Measurements from ENCODE around the gene FOXN3.
A peak's percentile ranks its signal among the peaks of the same experiment; 100 is the strongest.
"Not testable (repeated sequence)": the region's sequence is repeated elsewhere in the genome, so short reads cannot be mapped to it uniquely, and the experiment has no call there.

Gene FOXN3

DNA sequence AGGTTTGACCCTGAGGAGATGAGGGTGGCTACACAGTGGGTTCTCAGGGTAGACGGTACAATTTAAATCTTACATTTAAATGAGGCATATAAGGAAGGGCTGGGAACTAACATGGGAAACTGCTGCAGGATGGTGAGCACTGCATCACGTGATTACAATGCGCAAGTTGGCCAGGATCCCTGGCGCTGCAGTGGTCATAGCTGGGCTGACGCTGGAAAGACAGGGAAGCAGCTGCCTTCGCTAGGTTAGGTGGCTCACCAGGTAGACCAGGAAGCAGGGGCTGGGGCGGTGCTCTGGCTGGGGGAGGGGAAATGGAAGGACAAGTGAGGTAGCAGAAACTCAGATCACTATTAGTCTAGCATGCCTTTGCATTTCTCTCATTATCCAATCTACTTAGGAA lies 149.9 kb downstream of the FOXN3 start:
- no peak for DNase-seq

DNA sequence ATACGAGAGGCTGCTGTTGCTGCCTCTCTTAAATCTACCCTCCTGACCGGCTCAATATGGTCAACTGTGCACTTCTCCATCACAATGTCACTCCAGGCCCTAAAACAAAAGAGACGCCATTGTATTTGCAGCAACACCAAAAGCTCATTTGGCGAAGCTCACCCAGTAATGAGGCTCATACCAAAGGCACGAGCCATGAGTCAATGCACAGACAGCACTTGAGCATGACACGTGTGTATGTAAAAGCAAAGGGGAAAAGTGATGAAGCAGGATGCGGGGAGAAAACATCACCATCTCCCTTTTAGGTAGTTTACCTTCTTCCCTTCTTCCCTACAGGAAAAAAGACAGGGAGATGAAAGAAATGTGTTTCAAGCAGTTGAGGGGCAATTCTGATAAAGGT lies 150.3 kb downstream of the FOXN3 start:
- DNase-seq: no peak

DNA sequence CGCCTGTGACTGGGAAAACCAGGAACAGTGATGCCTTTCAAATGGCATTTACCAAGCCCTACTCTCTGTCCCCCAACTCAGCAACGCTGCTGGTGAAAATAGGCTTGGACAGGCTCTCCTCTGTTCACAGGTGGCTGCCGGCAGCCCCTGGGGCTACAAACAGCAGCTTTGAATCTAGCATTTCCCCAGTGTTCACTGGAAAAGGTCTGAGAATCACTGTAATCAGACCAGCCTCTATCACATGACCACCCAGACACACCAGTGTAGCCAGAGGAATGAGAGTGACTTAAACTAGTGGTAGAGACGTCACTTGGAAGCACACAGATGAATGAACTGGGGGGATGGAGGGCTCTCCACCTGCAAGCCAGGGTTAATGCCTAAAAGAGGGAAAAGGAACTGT lies 151.8 kb downstream of the FOXN3 start:
- no peak for DNase-seq

DNA sequence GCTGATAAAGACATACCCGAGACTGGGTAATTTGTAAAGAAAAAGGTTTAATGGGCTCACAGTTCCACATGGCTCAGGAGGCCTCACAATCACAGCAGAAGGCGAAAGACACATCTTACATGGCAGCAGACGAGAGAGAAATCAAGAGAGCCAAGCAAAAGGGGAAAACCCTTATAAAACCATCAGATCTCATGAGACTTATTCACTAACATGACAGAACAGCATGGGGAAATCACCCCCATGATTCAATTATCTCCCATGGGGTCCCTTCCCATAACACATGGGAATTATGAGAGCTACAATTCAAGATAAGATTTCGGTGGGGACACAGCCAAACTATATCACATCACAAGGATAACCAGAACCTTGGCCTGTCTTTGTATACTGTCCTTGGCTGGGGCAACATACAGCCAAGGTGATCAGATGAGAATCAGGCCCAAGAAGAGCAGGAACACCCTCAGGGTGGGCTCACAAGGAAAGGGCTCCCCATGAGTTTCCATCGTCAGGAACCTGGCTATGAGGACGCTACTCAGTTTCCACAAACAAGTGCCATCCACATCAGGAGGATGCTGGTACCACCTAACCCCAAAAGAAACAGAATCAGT lies 152.7 kb downstream of the FOXN3 start:
- no peak for DNase-seq

DNA sequence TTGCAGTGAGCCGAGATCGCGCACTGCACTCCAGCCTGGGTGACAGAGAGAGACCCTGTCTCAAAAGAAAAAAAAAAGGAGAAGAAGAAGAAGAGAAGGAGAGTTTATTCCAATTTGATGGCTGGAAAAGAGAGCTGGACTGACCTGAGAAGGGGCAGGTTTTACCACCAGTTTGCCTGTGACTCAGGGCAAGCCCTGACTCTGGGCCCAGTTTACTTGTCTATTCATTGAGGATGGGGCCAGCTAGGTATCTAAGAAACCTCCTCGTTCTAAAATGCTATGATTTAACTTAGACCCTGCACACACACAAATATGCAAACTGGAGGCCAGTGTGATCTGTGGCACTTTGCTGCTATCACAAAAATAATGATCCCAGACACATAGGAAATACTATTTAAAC lies 155.0 kb downstream of the FOXN3 start:
- DNase-seq: no peak

DNA sequence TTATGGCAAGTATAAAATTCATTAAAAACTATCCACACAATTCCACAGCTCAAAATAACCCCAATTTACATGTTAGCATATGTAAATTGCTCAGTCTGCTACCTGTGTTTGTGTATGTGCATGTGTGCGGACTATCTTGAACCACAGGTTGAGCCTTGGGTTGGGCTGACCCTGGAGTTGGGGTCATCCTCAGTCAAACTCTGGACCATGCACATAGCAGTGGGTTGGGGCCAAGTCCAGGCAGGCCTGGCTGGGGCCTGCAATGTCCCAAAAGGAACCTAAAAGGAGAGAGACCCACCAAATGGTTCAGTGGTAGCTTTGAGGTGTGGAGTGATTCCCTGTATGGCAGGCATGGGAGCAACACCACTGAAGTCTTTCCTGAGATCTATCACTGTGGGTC lies 156.1 kb downstream of the FOXN3 start:
- no peak for DNase-seq

DNA sequence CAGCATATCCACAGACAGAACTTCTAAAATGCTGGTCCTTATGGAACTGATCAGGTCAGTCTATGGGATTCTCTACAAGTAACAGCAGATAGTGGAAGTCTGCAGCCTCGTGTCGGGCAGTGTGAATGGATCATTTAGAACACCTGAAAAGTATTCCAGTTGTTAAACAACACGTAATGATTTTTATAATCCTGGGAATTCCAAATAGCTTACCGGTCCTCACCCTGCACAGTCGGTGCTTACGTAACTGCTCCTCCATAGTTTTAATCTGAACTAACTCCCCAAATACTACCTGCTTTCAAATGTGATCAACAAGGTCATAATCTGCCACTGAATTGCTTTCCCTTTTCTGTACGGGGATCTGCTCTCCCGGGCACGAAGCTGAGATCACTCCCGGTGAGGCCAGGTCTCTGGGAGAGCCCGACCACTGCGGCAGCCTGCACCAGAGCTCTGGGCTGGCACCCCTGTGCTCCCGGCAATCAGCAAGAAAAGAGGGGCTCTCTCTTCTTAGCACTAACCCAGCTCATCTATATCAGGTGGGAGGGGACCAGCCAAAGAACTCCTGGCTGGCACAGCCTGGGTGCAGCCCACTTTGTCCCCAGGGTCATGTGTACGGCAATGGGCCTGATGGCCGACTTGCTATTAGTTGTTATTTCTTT lies 157.0 kb downstream of the FOXN3 start:
- DNase-seq: no peak

DNA sequence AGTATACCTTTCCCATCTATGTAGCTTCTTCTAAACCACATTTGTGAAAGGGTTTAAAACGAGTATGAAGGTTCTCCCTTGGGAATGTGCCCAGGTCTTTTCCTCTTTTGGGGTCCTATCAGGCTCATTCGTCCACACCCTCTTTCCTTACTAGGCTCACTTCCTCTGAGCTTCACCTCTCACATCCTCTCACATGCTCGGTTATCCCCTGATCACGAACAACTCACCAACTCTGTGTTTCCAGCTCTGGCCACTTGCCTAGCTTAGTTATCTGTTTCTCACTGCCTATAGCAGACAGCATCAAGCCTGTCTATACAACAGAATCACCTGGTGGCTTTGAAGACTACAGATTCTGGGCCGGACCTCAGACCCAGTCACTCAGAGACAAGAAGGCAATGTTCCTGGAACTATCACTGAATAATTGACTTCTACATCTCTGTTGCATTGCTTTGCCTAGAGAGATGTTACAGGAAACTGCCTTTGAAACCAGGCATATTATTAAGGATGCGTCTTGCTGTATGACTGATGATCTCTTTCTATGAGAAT lies 158.2 kb downstream of the FOXN3 start:
- no peak for DNase-seq

DNA sequence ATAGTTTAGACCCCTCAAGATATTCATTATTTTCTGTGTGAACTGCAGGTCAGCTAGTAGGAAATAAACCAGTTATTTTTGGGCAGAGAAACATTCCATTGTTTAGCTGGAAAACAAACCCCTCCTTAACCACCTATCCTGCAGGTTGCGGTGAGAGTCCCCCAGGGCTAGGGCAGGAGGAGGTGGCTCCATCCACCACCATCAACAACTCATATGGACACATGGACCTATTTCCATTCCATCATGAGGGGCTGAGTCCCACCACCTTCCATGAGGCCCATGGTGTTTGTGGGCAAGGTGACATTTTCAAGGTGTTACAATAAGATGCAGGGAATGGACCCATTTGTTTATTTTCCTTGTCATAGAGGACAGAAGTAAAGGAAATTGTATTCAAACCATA lies 160.1 kb downstream of the FOXN3 start:
- no peak for DNase-seq

DNA sequence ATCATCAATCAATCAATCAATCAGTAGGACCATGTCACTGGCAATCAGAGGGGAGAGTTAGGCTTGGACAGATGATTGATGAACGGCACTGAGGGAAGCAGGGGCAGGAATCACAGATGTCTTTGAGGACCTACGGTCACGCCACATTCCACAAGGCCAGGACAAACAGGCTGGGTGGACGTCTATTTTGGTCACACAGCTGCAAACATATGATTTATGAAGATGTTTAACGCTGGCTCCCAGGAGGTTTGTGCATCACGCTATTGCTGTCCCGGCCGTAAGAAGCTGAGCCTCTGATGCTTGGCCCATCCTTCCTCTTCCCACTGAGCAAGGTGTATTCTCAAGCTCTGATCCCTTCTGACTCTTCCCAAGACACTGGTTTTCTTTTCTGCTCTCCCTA lies 160.8 kb downstream of the FOXN3 start:
- no peak for DNase-seq

DNA sequence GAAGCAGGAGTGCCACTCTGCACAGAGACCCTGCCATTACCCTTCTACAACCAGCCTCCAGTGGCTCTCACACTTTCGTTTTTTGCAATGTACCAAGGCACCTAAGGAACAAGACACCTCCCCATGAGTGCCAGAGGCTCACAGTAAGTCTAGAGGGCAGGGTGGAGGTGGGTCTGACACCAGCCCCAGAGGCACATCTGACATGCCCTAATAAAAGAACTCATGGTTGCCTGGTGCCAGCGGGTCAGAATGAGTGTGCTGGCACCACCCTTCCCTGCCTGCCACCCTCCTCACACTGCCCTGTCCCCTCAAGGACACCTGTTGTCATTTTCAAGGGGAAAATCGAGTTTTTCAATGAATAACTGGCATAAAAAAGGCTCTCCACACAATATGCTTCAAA lies 161.2 kb downstream of the FOXN3 start:
- DNase-seq: no peak

DNA sequence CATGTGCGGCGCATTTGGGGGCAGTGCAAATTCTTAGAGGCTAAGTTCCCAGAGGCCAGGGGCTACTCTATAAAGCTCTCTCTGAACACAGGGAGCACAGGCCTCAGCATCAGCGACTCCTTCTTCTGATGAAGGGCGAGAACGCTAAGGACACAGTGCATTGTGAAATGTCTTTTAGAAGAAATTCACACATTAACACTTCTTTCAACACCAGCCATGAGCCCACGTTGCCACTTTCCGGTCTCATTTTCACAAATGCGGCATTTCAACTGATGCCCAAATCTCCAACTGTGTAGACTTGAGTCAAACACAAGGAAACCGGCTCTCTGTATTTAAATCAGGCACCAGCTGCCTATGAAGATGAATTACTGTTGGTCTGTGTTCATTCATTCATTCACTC lies 162.0 kb downstream of the FOXN3 start:
- no peak for DNase-seq

DNA sequence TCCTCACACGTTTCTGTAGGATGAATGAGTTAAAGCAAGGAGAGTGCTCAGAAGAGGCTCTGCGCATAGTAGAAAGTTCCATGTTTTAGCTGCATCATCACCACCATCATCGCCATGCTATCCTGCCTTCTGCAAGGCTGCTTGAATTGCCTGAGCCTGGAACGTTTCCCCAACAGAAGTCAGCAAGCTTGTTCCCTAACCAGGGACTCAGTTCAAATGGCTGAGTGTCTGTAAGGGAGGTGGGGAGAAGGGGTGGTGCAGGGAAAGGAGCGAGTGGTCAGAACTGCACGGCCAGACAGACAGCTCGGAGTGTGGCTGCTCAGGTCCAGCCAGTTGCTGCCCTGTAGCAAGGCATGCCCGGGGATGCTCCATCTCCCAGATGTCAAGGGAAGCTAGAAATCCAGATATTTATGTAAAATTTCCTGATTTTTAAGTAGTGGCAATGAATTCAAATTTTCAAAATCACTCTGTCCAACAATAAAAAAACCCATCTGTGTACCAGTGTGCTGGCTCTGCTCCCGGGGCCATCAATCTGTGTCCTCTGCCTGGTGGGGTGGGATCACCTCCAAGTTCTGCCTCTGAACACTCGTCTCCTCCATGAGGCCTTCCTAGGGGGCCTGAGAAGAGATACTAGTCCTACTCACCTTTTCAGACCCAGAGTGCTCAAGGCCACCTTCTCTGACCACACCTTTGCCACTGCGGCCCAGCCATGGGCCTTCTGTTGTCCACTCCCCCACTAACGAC lies 162.7 kb downstream of the FOXN3 start:
- no peak for DNase-seq

DNA sequence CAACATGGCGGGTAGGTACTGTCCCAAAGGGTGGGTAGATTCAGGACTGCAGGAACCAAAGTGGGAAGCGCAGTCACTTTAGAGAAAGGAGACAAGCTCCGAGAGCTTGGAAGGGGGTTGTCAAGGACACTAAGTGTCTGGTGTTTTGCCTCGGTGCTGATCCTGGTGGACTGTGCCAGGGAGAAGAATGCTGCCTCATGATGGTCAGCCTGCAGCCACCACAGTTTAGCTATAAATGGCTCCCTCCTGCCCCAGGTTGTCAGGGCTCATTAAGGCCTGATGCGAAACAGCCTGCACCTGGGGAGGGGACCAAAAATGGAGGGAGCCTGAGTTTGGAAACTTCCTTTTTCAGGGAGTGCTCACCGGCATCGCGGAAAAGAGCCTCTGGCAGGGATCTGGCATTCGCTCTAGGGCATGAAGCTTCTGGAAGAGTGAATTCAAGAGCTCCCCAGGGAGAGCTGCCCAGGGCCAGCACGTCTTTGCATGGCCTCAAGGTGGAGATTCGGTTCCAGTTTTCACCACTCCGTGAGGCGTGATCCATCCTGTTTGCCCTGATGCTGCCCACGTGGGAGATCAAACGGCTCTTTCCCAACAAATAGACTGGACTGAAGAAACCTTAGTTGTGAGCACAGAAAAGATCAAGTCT lies 164.0 kb downstream of the FOXN3 start:
- DNase-seq: no peak

DNA sequence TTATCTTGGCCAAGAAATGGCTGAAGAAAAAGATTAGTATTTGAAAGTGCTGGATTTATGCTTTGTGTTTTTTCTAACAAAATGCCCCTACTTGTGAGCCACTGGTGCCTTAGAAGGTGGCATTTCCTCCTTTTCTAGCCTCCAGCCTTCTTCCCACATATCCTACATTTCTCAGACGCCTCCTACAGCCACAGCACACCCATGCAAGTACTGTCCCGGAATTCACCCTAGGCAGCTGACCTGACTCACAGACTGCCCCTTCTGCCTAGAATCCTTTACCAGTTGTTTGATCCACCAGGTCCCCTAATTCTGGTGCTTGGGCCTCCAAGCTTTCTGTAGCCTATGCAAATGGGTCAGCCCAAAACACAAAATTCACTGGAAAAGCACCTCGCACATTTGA lies 166.0 kb downstream of the FOXN3 start:
- DNase-seq: no peak

DNA sequence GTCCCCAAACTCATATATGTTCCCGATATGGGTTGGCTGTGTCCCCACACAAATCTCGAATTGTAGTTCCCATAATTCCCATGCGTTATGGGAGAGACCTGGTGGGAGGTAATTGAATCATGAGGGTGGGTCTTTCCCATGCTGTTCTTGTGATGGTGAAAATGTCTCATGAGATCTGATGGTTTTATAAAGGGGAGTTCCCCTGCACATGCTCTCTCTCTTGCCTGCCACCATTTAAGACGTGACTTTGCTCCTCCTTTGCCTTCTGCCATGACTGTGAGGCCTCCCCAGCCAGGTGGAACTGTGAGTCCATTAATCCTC lies 166.4 kb downstream of the FOXN3 start:
- DNase-seq: not testable (repeated sequence)

DNA sequence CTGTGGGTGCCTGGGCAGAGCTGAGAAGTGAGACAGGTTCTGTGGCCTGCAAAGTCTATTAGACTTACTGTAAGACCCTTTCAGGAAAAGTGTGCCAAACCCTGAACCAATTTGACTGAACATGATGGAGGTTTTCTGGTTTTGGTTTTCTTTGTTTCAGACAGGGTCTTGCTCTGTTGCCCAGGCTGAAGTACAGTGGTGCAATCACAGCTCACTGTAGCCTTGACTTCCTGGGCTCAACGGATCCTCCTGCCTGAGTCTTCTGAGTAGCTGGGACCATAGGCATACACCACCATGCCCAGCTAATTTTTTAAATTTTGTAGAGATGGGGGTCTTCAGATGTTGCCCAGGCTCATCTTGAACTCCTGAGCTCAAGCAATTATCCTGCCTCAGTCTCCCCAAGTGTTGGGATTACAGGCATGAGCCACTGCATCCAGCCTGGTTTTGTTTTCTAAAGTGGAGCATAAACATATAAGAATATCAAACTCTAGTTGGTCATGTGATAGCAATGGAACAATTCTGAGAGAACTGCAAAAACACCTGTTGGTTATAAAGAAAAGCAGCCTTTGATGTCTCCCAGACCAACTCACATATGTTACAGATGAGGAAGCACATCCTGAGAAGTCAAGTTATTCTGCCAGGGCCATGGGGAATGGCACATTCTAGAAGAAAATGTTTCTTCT lies 166.9 kb downstream of the FOXN3 start:
- DNase-seq: no peak

DNA sequence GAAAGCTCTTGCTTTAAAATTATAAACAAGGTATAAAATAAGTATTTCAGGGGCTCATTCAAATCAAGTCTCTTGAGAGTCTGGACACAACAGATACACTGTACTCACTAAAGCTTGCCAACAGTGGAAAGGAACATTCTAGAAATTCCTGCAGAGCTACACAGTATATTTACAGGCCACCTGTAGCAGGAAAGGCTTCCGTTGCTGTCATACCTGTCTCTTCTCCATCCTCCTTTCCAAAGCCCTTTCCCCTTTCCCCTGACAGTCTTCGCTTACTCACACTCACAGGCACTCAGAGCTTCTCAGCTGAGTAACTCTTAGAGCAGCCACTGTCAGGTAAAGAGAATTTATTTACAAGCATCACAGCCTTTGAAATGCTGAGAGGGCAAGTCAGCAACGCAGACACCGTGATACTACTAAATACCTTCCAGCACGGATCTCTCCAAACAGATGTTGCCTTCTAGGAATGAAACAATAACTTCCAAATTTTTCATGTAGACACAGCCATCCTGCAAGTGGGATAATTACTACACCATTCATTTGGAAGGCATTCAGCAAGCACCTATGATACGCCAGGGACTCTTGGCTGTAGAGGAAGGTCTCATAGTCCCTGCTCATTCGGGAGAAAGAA lies 167.9 kb downstream of the FOXN3 start:
- DNase-seq: peak; percentile 79

DNA sequence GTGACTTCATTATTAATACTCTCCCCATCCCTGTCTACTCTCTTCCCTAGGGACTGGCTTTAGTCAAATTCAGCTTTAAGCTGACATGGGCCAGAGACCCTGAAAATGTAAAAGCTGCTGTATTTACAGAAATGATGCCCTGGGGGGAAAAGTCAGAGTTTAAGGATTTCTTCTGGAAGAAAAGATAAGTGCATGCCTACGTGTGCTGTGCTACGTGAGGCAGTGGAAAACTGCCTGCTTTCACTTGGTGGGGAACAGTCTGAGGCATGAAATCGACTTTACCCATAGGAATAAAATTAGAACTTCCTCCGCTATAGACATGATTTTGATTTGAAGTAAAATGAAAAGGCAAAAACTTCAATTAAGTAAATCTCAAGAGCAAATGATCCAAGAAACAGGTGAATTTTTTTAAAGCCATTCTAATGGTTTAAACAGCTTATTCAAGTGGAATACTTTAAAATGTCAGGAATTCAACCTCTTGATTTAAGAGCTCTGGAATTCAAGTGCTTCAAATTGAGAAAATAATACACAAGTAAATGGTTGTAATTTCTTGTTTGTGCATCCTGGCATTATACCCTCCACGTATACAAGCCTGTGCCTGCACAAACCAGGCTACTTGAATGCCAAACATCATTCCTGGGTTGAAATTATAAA lies 168.5 kb downstream of the FOXN3 start:
- DNase-seq: no peak

DNA sequence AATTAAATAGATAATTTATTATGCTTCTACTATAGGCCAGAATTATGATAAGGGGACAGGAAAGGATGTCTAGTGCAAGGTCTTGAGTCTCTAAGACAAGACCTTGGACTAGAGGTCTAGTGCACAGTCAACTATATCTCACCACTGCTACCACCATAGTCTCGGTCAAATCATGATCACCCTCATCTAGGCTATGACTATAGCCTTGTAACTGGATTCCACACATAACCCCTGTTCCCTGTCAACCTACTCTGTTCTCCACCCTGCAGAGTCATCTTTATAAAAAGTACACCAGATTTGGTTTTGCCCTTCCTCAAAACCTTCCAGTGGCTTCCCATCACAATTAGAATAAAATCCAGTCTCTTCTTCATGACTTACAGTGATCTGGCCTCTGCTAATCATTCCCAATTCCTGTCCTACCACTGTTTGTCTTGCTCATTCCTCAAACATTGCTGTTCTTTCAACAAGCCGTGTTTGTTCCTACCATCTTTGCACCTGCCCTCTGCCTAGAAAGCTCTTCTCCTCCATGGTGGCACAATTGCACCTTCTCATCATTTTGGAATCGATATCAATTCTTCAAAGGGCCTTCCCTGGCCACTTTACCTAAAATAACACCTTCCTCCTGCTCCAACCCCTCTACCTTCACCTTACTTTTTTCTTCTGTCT lies 169.4 kb downstream of the FOXN3 start:
- DNase-seq: peak; percentile 80

DNA sequence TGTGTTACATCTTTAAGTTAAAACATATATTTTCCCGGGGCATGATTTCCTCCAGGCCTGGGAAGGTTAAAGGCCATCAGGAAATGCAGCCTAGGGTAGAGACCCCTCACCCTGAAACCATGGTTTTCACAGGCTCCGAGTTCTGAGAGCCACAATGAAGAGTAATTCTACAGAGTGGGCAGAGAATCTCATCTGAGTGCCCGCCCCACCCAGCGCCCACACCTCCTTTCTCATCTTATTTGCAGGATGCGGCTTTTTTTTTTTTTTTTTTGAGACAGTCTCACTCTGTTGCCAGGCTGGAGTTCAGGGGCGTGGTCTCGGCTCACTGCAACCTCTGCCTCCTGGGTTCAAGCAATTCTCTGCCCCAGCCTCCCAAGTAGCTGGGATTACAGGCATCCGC lies 170.7 kb downstream of the FOXN3 start:
- no peak for DNase-seq

DNA sequence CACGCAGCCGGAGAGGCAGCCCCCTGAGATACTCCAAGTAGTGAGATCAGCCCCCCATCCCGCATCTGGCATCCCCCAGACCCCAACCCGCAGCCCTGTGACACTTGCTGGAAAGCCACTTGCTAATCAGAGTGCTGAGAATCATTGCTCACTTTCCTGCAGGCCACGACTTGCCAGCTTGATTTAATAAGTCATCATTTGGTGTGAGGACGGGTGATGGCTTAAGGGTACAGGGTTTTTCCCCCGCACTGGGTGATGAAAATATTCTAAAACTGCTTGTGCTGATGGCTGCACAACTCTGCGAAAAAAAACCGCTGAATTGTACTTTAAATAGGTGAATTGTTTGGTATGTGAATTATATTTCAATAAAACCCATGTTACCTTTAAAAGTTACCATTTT lies 171.2 kb downstream of the FOXN3 start:
- DNase-seq: no peak
